Measurements from ENCODE around the gene PNKP.

The PNKP gene

GRCh38 chr19:49866933-49867782 lies at the start of gene PNKP:
PNKP (minus strand) TSS chr19:49867576; CDS start chr19:49867204, 372 bp downstream.
- Mint-ChIP-seq H3K9me3 (no peaks in the 10 kb centered on the region), H3K27ac (no peak within 1 kb of the TSS), H3K4me3 (no peak within 1 kb of the TSS), H3K36me3 (peaks cover 67% of the 10 kb centered on the region), H3K4me1 (peaks cover 25% of the 10 kb centered on the region)
- peak; percentile 69 for ATAC-seq
- peak; percentile 90 to 96 for DNase-seq (ENCODE audit: low spot score in 2 of 2)

- H3K4me3 Mint-ChIP-seq: no peak overlapping the region
- peak overlapping the region; percentile 81 for H3K27ac Mint-ChIP-seq
- peaks cover 66% of the 10 kb centered on the region for H3K4me1 Mint-ChIP-seq
- H3K36me3 Mint-ChIP-seq: peaks cover 99% of the 10 kb centered on the region
- H3K9me3 Mint-ChIP-seq: no peaks in the 10 kb centered on the region
- DNase-seq (ENCODE audit: low spot score in 2 of 2) (no peak), ATAC-seq (no peak)
Observed at GRCh38 chr19:49915271-49915670, 47.9 kb upstream of the PNKP start.

- Mint-ChIP-seq H3K4me3 (peak overlapping the region; percentile 65), H3K27ac (peak overlapping the region; percentile 88), H3K36me3 (peaks cover 99% of the 10 kb centered on the region), H3K9me3 (no peaks in the 10 kb centered on the region), H3K4me1 (peaks cover 65% of the 10 kb centered on the region)
- DNase-seq (ENCODE audit: low spot score in 2 of 2): no peak
- ATAC-seq: no peak
Observed at GRCh38 chr19:49913720-49914119, 46.3 kb upstream of the PNKP start.

- ATAC-seq: no peak
- Mint-ChIP-seq H3K4me1 (peaks cover 71% of the 10 kb centered on the region), H3K4me3 (peak overlapping the region; percentile 65), H3K27ac (peak overlapping the region; percentile 88), H3K36me3 (peaks cover 99% of the 10 kb centered on the region), H3K9me3 (no peaks in the 10 kb centered on the region)
- no peak for DNase-seq (ENCODE audit: low spot score in 2 of 2)
Observed at GRCh38 chr19:49912965-49913685, 45.7 kb upstream of the PNKP start.

- H3K4me1 Mint-ChIP-seq: peaks cover 78% of the 10 kb centered on the region
- no peaks in the 10 kb centered on the region for H3K9me3 Mint-ChIP-seq
- ATAC-seq (peak; percentile 84), DNase-seq (ENCODE audit: low spot score in 2 of 2) (peak in 1 of 2 donors; percentile 66)
- H3K36me3 Mint-ChIP-seq: peaks cover 99% of the 10 kb centered on the region
- H3K27ac Mint-ChIP-seq: peak overlapping the region; percentile 88
- peak overlapping the region; percentile 65 for H3K4me3 Mint-ChIP-seq
Observed at GRCh38 chr19:49911381-49912145, 44.2 kb upstream of the PNKP start.

- peaks cover 82% of the 10 kb centered on the region for H3K4me1 Mint-ChIP-seq
- no peak for ATAC-seq
- H3K9me3 Mint-ChIP-seq: no peaks in the 10 kb centered on the region
- H3K36me3 Mint-ChIP-seq: peaks cover 99% of the 10 kb centered on the region
- peak overlapping the region; percentile 88 for H3K27ac Mint-ChIP-seq
- no peak overlapping the region for H3K4me3 Mint-ChIP-seq
- no peak for DNase-seq (ENCODE audit: low spot score in 2 of 2)
Observed at GRCh38 chr19:49910179-49910578, 42.8 kb upstream of the PNKP start.

- DNase-seq (ENCODE audit: low spot score in 2 of 2) (no peak), ATAC-seq (no peak)
- Mint-ChIP-seq H3K4me1 (peaks cover 70% of the 10 kb centered on the region), H3K9me3 (no peaks in the 10 kb centered on the region), H3K4me3 (no peak overlapping the region), H3K27ac (peak overlapping the region; percentile 88), H3K36me3 (peaks cover 85% of the 10 kb centered on the region)
Observed at GRCh38 chr19:49908480-49909420, 41.4 kb upstream of the PNKP start.

- ATAC-seq (no peak), DNase-seq (ENCODE audit: low spot score in 2 of 2) (no peak)
- H3K36me3 Mint-ChIP-seq: peaks cover 76% of the 10 kb centered on the region
- no peak overlapping the region for H3K4me3 Mint-ChIP-seq
- H3K27ac Mint-ChIP-seq: peak overlapping the region; percentile 88
- no peaks in the 10 kb centered on the region for H3K9me3 Mint-ChIP-seq
- peaks cover 68% of the 10 kb centered on the region for H3K4me1 Mint-ChIP-seq
Observed at GRCh38 chr19:49907745-49908446, 40.5 kb upstream of the PNKP start.

GRCh38 chr19:49906879-49907564 lies 39.6 kb upstream of the PNKP start:
- H3K4me1 Mint-ChIP-seq: peaks cover 62% of the 10 kb centered on the region
- H3K27ac Mint-ChIP-seq: peak overlapping the region; percentile 88

GRCh38 chr19:49904136-49904535 lies 36.8 kb upstream of the PNKP start:
- Mint-ChIP-seq H3K27ac (no peak overlapping the region), H3K36me3 (peaks cover 45% of the 10 kb centered on the region), H3K4me1 (peaks cover 50% of the 10 kb centered on the region), H3K9me3 (no peaks in the 10 kb centered on the region), H3K4me3 (no peak overlapping the region)
- DNase-seq (ENCODE audit: low spot score in 2 of 2) (no peak), ATAC-seq (no peak)

More at GRCh38 chr19:49906879-49907564, 39.6 kb upstream of the PNKP start:
- DNase-seq (ENCODE audit: low spot score in 2 of 2) (no peak), ATAC-seq (no peak)
- H3K36me3 Mint-ChIP-seq: peaks cover 67% of the 10 kb centered on the region
- H3K4me3 Mint-ChIP-seq: no peak overlapping the region
- H3K9me3 Mint-ChIP-seq: no peaks in the 10 kb centered on the region

GRCh38 chr19:49896863-49897621 lies 29.7 kb upstream of the PNKP start, which contains the start of gene IL4I1:
IL4I1 (minus strand) TSS chr19:49896887; CDS start chr19:49896160, 727 bp downstream.
- Mint-ChIP-seq H3K4me1 (peaks cover 68% of the 10 kb centered on the region), H3K9me3 (no peaks in the 10 kb centered on the region)

GRCh38 chr19:49895566-49896297 lies 28.4 kb upstream of the PNKP start:
- Mint-ChIP-seq H3K36me3 (peaks cover 5% of the 10 kb centered on the region), H3K4me3 (peak overlapping the region; percentile 92), H3K27ac (peak overlapping the region; percentile 99), H3K4me1 (peaks cover 78% of the 10 kb centered on the region), H3K9me3 (no peaks in the 10 kb centered on the region)
- DNase-seq (ENCODE audit: low spot score in 2 of 2) (peak; percentile 49 to 72), ATAC-seq (peak; percentile 59)

More at GRCh38 chr19:49896863-49897621, 29.7 kb upstream of the PNKP start, which contains the start of gene IL4I1:
- DNase-seq (ENCODE audit: low spot score in 2 of 2): peak; percentile 70 to 86
- Mint-ChIP-seq H3K27ac (peak within 1 kb of the TSS; percentile 99), H3K36me3 (peaks cover 5% of the 10 kb centered on the region), H3K4me3 (peak within 1 kb of the TSS; percentile 92)
- peak; percentile 76 for ATAC-seq

Measured in stimulated activated effector memory CD8-positive, alpha-beta T cell treated with anti-CD3 and anti-CD28 coated beads, Interleukin-12 subunit alpha, Interleukin-12 subunit beta, amount 100 ng/mL, for 72 hours (primary cell).